ELR (cell line): Measurements from ENCODE around the gene TMEM14B.
"Not testable (repeated sequence)": the region's sequence is repeated elsewhere in the genome, so short reads cannot be mapped to it uniquely, and the experiment has no call there.

ENCODE experiments used
- DNase-seq: peaks from one replicate; pipeline ENCODE4 v3.0.0-alpha.2; 2015; ENCODE audit warnings: low read depth

Gene TMEM14B

GRCh38 chr6:10747251-10747972 lies at the start of gene TMEM14B:
TMEM14B (plus strand) TSS chr6:10747805; CDS start chr6:10749246, 1,441 bp downstream.
- peak; percentile 98 for DNase-seq

GRCh38 chr6:10713962-10714361 lies 33.6 kb upstream of the TMEM14B start:
- DNase-seq, result no peak

DNA sequence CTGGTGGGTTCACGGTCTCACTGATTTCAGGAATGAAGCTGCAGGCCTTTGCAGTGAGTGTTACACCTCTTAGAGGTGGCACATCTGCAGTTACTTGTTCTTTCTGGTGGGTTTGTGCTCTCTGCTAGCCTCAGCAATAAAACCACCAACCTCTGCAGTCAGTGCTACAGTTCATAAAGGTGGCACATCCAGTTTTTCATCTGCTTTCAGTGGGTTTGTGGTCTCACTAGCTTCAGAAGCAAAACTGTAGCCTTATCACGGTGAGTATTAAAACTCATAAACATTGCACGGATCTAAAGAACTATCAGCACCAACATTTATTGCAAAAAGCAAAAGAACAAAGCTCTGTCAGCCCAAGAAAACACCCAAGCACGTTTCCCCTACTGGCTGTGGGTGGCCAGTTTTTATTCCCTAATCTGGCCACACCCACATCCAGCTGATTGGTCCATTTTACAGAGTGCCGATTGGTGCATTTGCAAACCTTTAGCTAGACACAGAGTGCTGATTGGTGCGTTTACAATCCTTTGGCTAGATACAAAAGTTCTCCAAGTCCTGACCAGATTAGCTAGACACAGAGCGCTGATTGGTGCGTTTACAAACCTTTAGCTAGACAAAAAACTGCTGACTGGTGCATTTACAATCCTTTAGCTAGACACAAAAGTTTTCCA lies 28.2 kb upstream of the TMEM14B start:
- peak; percentile 24 for DNase-seq

- peak; percentile 15 for DNase-seq
These were observed 27.7 kb upstream of the TMEM14B start for GRCh38 chr6:10719964-10720264.

GRCh38 chr6:10720265-10720959 lies 27.2 kb upstream of the TMEM14B start:
- peak; percentile 42 for DNase-seq

- DNase-seq, result not testable (repeated sequence)
These were observed 26.4 kb upstream of the TMEM14B start for GRCh38 chr6:10720960-10721849.

- no peak for DNase-seq
These were observed 25.6 kb upstream of the TMEM14B start for GRCh38 chr6:10721850-10722569.

- DNase-seq, result no peak
These were observed 25.1 kb upstream of the TMEM14B start for GRCh38 chr6:10722570-10722819.

DNA sequence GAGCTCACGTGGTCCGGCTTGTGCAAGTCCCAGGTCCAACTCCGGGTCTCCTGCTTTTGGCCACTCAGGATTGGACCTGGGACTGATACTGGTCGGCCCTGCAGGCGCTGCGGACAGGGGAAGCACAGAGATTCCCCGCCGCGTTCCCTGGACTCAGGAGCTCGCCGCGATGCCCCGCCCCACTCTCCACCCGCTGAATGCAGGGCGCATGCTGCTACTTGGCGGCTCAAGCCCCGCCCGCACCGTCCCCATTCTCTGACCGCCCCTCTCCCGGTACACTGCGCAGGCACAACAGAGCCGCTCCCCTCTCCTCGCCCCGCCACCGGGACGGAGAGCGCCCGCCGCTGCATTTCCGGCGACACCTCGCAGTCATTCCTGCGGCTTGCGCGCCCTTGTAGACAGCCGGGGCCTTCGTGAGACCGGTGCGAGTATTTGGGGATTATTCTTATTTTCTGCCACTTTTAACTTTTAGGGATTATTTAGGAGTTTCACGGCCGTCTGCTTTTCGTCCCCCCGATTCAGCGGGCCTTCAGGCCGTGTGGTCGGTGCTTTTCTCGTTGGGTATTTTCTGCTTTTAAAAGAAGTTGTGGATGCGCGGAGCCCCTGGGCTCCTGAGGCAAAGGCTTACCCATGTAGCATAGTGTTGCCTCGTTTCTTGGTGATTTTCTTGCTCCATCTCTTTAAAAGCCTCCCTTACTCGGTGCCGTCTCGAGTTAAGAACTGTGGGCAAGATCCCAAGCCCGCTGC lies 24.6 kb upstream of the TMEM14B start, which contains the start of gene TMEM14C:
Gene TMEM14C, plus strand, starts transcription at position 251 of the 747 bp plus-strand sequence. CDS start 1,544 bp downstream, outside the sequence.
- peak; percentile 98 for DNase-seq

DNA sequence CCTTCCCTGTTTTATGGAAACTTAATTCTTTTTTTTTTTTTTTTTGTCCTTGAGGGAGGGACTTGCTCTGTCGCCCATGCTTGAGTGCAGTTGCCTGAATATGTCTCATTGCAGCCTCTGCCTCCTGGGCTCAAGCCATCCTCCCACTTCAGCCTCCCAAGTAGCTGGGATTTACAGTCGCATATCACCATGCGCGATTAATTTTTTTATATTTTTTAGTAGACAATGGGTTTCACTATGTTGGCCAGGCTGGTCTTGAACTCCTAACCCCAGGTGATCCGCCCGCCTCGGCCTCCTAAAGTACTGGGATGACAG lies 24.1 kb upstream of the TMEM14B start:
- DNase-seq, result peak; percentile 42

- DNase-seq, result no peak
These were observed 22.6 kb upstream of the TMEM14B start for GRCh38 chr6:10725044-10725443.

DNA sequence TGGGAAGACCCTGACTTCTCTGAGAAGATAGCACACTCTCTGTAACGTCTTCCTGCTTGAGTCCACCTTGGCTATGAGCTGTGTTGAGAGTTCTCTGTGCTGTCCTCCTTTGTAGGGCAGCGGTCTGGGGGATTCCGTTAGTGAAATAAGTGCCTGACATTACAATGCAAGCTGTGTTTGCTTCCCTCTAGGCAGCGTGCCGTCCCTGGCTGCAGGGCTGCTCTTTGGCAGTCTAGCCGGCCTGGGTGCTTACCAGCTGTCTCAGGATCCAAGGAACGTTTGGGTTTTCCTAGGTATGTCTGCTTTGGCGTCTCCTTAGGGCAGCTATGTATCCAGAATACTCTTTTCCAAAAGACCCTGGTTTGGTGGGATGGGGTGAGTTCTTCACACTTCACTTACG lies 21.9 kb upstream of the TMEM14B start:
- no peak for DNase-seq

DNA sequence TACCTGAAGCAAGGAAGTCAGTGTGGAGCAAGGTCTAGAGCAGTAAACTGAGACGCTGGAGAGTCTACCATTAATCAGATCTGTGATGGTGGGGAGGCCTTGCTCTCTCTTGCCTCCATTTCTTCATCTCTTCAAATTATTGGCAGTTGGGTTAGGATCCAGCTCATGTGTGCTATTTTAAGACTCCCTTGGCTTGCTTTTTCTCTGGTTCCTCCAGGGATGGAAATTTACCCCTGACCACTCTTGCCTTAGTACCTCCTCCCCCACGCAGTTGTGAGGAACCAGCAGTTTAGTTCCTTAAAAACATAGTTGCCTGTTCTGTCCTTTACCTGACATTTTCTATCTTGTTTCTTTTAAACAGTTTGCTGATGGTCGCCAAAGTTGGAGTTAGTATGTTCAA lies 17.4 kb upstream of the TMEM14B start:
- no peak for DNase-seq

DNA sequence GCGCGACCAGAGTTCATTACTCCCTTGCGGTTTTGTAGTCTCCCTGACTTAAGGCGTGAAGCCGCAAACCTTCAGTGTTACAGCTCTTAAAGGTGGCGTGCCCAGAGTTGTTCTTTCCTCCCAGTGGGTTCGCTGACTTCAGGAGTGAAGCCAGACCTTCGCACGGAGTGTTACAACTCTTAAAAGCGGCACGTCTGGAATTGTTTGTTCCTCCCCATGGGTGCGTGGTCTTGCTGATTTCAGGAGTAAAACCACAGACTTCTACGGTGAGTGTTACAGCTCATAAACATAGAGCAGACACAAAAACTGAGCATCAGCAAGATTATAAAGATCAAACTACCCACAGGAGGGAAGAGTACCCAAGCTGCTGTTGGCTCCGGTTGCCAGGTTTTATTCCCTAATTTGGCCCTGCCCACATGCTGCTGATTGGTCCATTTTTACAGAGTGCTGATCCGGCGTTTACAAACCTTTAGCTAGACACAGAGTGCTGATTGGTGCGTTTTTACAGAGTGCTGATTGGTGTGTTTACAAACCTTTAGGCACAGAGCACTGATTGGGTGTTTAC lies 14.4 kb upstream of the TMEM14B start:
- DNase-seq, result peak; percentile 25

GRCh38 chr6:10733863-10734262 lies 13.7 kb upstream of the TMEM14B start:
- peak; percentile 20 for DNase-seq

DNA sequence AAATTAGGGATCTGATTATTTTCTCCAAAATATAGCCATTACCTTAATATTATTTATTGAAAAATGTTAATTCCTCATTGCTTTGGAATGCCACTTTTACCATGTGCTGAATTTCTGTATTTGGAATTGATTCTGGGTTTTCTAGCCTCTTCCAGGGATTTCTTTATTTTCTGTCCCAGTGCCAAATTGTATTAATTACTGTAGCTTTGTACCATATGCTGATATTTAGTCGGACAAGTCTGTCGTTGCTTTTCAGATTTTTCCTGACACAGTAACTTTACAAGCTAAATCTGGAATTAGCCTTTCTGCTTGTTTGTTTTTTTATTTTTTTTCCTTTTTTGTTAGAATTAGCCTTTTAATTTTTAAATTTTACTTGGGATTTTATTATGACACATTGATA lies 10.9 kb upstream of the TMEM14B start:
- DNase-seq, result no peak

- no peak for DNase-seq
These were observed 7.5 kb upstream of the TMEM14B start for GRCh38 chr6:10740061-10740460.

DNA sequence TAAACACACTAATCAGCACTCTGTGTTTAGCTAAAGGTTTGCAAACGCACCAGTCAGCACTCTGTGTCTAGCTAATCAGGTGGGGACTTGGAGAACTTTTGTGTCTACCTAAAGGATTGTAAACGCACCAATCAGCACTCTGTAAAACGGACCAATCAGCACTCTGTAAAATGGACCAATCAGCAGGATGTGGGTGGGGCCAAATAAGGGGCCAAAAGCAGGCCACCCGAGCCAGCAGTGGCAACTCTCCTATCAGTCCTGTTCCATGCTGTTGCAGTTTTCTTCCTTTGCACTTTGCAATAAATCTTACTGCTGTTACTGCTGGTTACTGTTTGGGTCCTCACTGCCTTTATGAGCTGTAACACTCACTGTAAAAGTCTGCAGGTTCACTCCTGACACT lies 6.0 kb upstream of the TMEM14B start:
- DNase-seq, result not testable (repeated sequence)

DNA sequence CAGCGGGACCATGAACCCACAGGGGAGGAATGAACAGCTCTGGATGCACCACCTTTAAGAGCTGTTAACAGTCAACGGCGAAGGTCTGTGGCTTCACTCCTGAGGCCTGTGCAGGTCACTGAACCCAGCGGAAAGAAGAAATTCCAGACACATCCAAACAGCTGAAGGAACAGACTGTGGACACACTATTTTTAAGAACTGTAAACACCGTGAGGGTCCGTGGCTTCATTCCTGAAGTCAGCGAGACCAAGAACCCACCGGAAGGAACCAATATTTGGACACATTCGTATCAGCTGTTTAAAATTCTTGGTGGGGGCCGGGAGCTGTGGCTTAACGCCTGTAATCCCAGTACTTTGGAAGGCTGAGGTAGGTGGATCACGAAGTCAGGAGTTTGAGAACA lies 5.4 kb upstream of the TMEM14B start:
- no peak for DNase-seq

DNA sequence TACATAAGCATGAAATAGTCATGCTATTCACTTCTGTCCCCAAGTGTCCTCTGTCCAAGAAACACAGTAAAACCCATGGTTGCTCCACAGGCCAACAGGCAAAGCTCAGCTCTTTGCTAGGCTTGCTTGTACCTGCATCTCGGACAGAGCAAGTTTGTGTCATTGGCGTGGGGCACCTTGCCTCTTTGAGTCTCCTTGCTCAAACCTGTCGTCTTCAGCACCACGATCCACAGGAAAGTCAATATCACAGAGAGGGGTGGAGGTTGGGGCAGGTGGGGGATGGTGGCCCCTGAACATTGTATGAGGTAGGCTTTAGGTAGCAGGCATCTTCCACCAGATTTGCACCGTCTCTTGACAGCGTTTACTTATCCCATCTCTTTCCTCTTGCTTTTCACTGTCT lies 4.1 kb upstream of the TMEM14B start:
- no peak for DNase-seq

- DNase-seq, result no peak
These were observed 2.5 kb upstream of the TMEM14B start for GRCh38 chr6:10745116-10745515.
